H1 (cell line): ENCODE results near the gene ADARB2. TPM values are rescaled to one million over a fixed set of nuclear protein-coding genes. Genes with fewer than 3 reads are reported as not detected.

ENCODE experiments used
- CTCF ChIA-PET: fragments of 300-600 bp; sonication (Branson Sonifier 250); formaldehyde crosslinking; loops from one replicate; lab custom pipeline; 2021; ENCODE audit not compliant: partially characterized antibody; lab: Charles Lee
- POLR2A ChIA-PET: fragments of 300-600 bp; sonication (Branson Sonifier 250); formaldehyde crosslinking; loops from one replicate; lab custom pipeline; 2021; ENCODE audit warnings: inconsistent platforms; ENCODE audit not compliant: partially characterized antibody; lab: Charles Lee
- DNase-seq, 2 experiments: peaks; one replicate each; pipeline versions ENCODE4 v3.0.0 to v3.0.0-alpha.2; 2010 to 2022; ENCODE audit warnings: low spot score in 2 of 2, low read depth in 1 of 2, mixed read lengths in 1 of 2
- FAIRE-seq: peaks from 2 replicates; lab custom pipeline; 2011; peaks lifted over from hg19 to GRCh38; lab: Jason Lieb, UNC
- H2AFZ ChIP-seq: 2 replicates; pipeline ENCODE4 v1.8.1; 2012; ENCODE audit warnings: low read length, inconsistent platforms
- H2AK5ac ChIP-seq: 2 replicates; pipeline ENCODE4 v1.6.1; 2013; ENCODE audit warnings: low read depth, low read length
- H2BK120ac ChIP-seq: replicated peaks from 2 replicates; pipeline ENCODE3; 2013; ENCODE audit warnings: low read depth, low read length, inconsistent platforms
- H2BK12ac ChIP-seq: 2 replicates; pipeline ENCODE4 v1.6.1; 2013; ENCODE audit warnings: low read depth, low read length
- H2BK15ac ChIP-seq: 2 replicates; pipeline ENCODE4 v1.6.1; 2013; ENCODE audit warnings: low read length
- H2BK20ac ChIP-seq: 2 replicates; pipeline ENCODE4 v1.6.1; 2013; ENCODE audit warnings: low read length
- H2BK5ac ChIP-seq: 2 replicates; pipeline ENCODE4 v1.6.1; 2013; ENCODE audit warnings: low read depth, low read length
- H3K14ac ChIP-seq: 2 replicates; pipeline ENCODE4 v1.6.1; 2013; ENCODE audit warnings: inconsistent platforms; ENCODE audit not compliant: insufficient read length
- H3K18ac ChIP-seq: 2 replicates; pipeline ENCODE4 v1.6.1; 2013; ENCODE audit warnings: low read length; ENCODE audit errors: extremely low read depth
- H3K23ac ChIP-seq: 2 replicates; pipeline ENCODE4 v1.6.1; 2013; ENCODE audit warnings: inconsistent platforms; ENCODE audit not compliant: insufficient read length
- H3K23me2 ChIP-seq: 2 replicates; pipeline ENCODE4 v1.6.1; 2013; ENCODE audit warnings: low read depth, low read length
- H3K27ac ChIP-seq: 2 replicates; pipeline ENCODE4 v1.6.1; 2011; ENCODE audit warnings: low read depth, low read length, inconsistent platforms
- H3K27me3 ChIP-seq, 4 experiments: replicated peaks in 1 of 4; 1 replicate in 1 of 4; 2 replicates in 3 of 4; pipeline versions ENCODE4 v1.6.1 to v1.8.1; 2011 to 2013; ENCODE audit warnings: low read length in 3 of 4, mild to moderate bottlenecking in 3 of 4, inconsistent platforms in 2 of 4, mixed read lengths in 2 of 4, moderate library complexity in 1 of 4; ENCODE audit not compliant: control insufficient read depth in 3 of 4, insufficient read depth in 3 of 4; ENCODE audit errors: extremely low read depth in 1 of 4
- H3K36me3 ChIP-seq, 4 experiments: 2 replicates each; pipeline versions ENCODE4 v1.6.1 to v1.8.1; 2011 to 2013; ENCODE audit warnings: mild to moderate bottlenecking in 4 of 4, low read length in 3 of 4, moderate library complexity in 2 of 4, control low read depth in 1 of 4, inconsistent platforms in 1 of 4; ENCODE audit not compliant: insufficient read depth in 4 of 4, control insufficient read depth in 2 of 4
- H3K4ac ChIP-seq: replicated peaks from 2 replicates; pipeline ENCODE3; 2013; ENCODE audit warnings: low read length, low read depth, mixed read lengths, inconsistent platforms; ENCODE audit not compliant: insufficient read length
- H3K4me1 ChIP-seq, 4 experiments: replicated peaks in 1 of 4; 1 replicate in 1 of 4; 2 replicates in 3 of 4; pipeline versions ENCODE4 v1.6.1 to v1.8.1; 2011 to 2013; ENCODE audit warnings: low read length in 3 of 4, inconsistent platforms in 2 of 4, mixed read lengths in 1 of 4; ENCODE audit not compliant: insufficient read depth in 4 of 4, control insufficient read depth in 3 of 4
- H3K4me2 ChIP-seq, 2 experiments: 2 replicates each; pipeline versions ENCODE4 v1.6.1 to v1.8.1; 2011 to 2013; ENCODE audit warnings: low read depth in 2 of 2, low read length in 2 of 2, control low read depth in 1 of 2, inconsistent platforms in 1 of 2, mild to moderate bottlenecking in 1 of 2; ENCODE audit not compliant: insufficient read depth in 1 of 2
- H3K4me3 ChIP-seq, 4 experiments: fragments of 200-600, 300-600 bp in 1 of 4; sonication (generic), shearing (Covaris generic), sonication (Bioruptor Twin) in 1 of 4; 2 replicates each; pipeline versions ENCODE4 v1.5.1 to v1.8.1; 2011 to 2016; ENCODE audit warnings: low read length in 4 of 4, low read depth in 3 of 4, control low read depth in 2 of 4, inconsistent platforms in 2 of 4, mild to moderate bottlenecking in 2 of 4, mixed read lengths in 1 of 4, moderate library complexity in 1 of 4; ENCODE audit not compliant: insufficient read depth in 2 of 4; ENCODE audit errors: extremely low read depth in 1 of 4
- H3K56ac ChIP-seq: replicated peaks from 2 replicates; pipeline ENCODE3; 2013; ENCODE audit warnings: low read depth, mild to moderate bottlenecking, mixed read lengths, low read length, inconsistent platforms; ENCODE audit not compliant: insufficient read length
- H3K79me1 ChIP-seq: 2 replicates; pipeline ENCODE4 v1.6.1; 2013; ENCODE audit warnings: low read depth, low read length, control low read depth
- H3K79me2 ChIP-seq, 2 experiments: 2 replicates each; pipeline versions ENCODE4 v1.6.1 to v1.8.1; 2012 to 2013; ENCODE audit warnings: low read length in 2 of 2, mild to moderate bottlenecking in 2 of 2, inconsistent platforms in 1 of 2; ENCODE audit not compliant: insufficient read depth in 2 of 2, control insufficient read depth in 1 of 2
- H3K9ac ChIP-seq, 4 experiments: replicated peaks in 1 of 4; 1 replicate in 1 of 4; 2 replicates in 3 of 4; pipeline versions ENCODE4 v1.6.1 to v1.8.1; 2011 to 2013; ENCODE audit warnings: low read depth in 3 of 4, low read length in 3 of 4, control low read depth in 2 of 4, mild to moderate bottlenecking in 2 of 4, moderate library complexity in 2 of 4, inconsistent platforms in 1 of 4; ENCODE audit errors: extremely low read depth in 1 of 4
- H3K9me3 ChIP-seq, 2 experiments: 2 replicates each; pipeline versions ENCODE4 v1.6.1 to v1.8.1; 2012 to 2013; ENCODE audit warnings: mild to moderate bottlenecking in 2 of 2, moderate library complexity in 2 of 2, control low read depth in 1 of 2, inconsistent platforms in 1 of 2, low read depth in 1 of 2, low read length in 1 of 2, mixed read lengths in 1 of 2; ENCODE audit not compliant: insufficient read depth in 2 of 2
- H4K20me1 ChIP-seq, 2 experiments: replicated peaks in 1 of 2; 2 replicates each; pipeline versions ENCODE3 to v1.8.1; 2011 to 2013; ENCODE audit warnings: inconsistent platforms in 2 of 2, low read length in 2 of 2, mild to moderate bottlenecking in 1 of 2; ENCODE audit not compliant: insufficient read depth in 2 of 2, control insufficient read depth in 1 of 2
- H4K5ac ChIP-seq: 2 replicates; pipeline ENCODE4 v1.6.1; 2013; ENCODE audit warnings: low read length, low read depth, mixed read lengths, inconsistent platforms; ENCODE audit not compliant: insufficient read length
- H4K8ac ChIP-seq: 2 replicates; pipeline ENCODE4 v1.8.0; 2013; ENCODE audit warnings: mild to moderate bottlenecking, moderate library complexity, low read length, inconsistent platforms; ENCODE audit not compliant: insufficient read depth; ENCODE audit errors: extremely low read depth
- H4K91ac ChIP-seq: replicated peaks from 2 replicates; pipeline ENCODE3; 2013; ENCODE audit warnings: low read length, mixed read lengths, inconsistent platforms; ENCODE audit not compliant: insufficient read length
- BACH1 ChIP-seq: IDR thresholded peaks from 2 replicates; pipeline ENCODE4 v1.6.1; 2012; ENCODE audit warnings: low read length, improper control_type of control experiment
- BRCA1 ChIP-seq: IDR thresholded peaks from 2 replicates; pipeline ENCODE4 v1.6.1; 2012; ENCODE audit warnings: low read depth, low read length, improper control_type of control experiment
- CHD1 ChIP-seq: IDR thresholded peaks from 2 replicates; pipeline ENCODE4 v1.6.1; 2012; ENCODE audit warnings: low read depth, low read length, improper control_type of control experiment
- FOSL1 ChIP-seq: IDR thresholded peaks from 2 replicates; pipeline ENCODE4 v1.6.1; 2011; ENCODE audit warnings: mild to moderate bottlenecking, low read depth, low read length, moderate library complexity; ENCODE audit not compliant: insufficient read depth
- HDAC2 ChIP-seq, 2 experiments: fragments of 300-600 bp in 1 of 2; sonication (generic) in 1 of 2; IDR thresholded peaks; 2 replicates each; pipeline ENCODE4 v1.6.1; 2011 to 2012; ENCODE audit warnings: low read depth in 2 of 2, low read length in 2 of 2, mild to moderate bottlenecking in 2 of 2, moderate library complexity in 2 of 2, borderline replicate concordance in 1 of 2, inconsistent platforms in 1 of 2
- KDM4A ChIP-seq: IDR thresholded peaks from one replicate; pipeline ENCODE4 v1.7.1; 2012; ENCODE audit warnings: low read depth, mild to moderate bottlenecking, moderate library complexity, low read length, inconsistent platforms; ENCODE audit not compliant: severe bottlenecking
- NANOG ChIP-seq: IDR thresholded peaks from 2 replicates; pipeline ENCODE4 v1.6.1; 2011; ENCODE audit warnings: low read length, low read depth, mild to moderate bottlenecking, inconsistent platforms; ENCODE audit not compliant: insufficient read depth, poor library complexity, severe bottlenecking
- SIRT6 ChIP-seq: IDR thresholded peaks from one replicate; pipeline ENCODE4 v1.7.1; 2012; ENCODE audit warnings: low read length, inconsistent platforms
- TAF1 ChIP-seq: IDR thresholded peaks from 2 replicates; pipeline ENCODE4 v1.6.1; 2011; ENCODE audit warnings: mild to moderate bottlenecking, low read depth, low read length
- YY1 ChIP-seq: IDR thresholded peaks from 2 replicates; pipeline ENCODE4 v1.6.1; 2011; ENCODE audit warnings: low read depth, mild to moderate bottlenecking, low read length
- WGBS, 2 experiments: shearing (Covaris generic) in 1 of 2; methylation state at CpG; one replicate each; pipeline versions ENCODE4 v1.1.6 to v1.1.7; 2013 to 2015; ENCODE audit warnings: low lambda C conversion rate in 2 of 2, mixed read lengths in 2 of 2, inconsistent platforms in 1 of 2, low coverage in 1 of 2, missing lambda C conversion rate in 1 of 2; ENCODE audit not compliant: insufficient replicate concordance in 2 of 2, insufficient coverage in 1 of 2, insufficient read length in 1 of 2; ENCODE audit errors: extremely low coverage in 1 of 2, missing lambda C conversion rate in 1 of 2; 5-methylcytosine and 5-hydroxymethylcytosine counted together
- polyA plus RNA-seq, 7 experiments: library from polyadenylated mRNA; depleted of rRNA in 3 of 7; stranded (reverse) in 5 of 7; unstranded in 2 of 7; fragments of >200 nt in 5 of 7; fragments of 200-250 nt in 2 of 7; gene quantifications; 1 replicate in 5 of 7; 2 replicates in 1 of 7; 4 replicates in 1 of 7; pipeline versions ENCODE4 v1.2.1 to v1.2.3, GENCODE V29; 2011 to 2013; ENCODE audit warnings: missing spikeins in 2 of 7, mixed read lengths in 2 of 7
- total RNA-seq: library from RNA; stranded (reverse); fragmentation: NEBNext Ultra II Directional; extraction: Animal tissue kit (Norgen Biotek cat#: 25700); gene quantifications from 2 replicates; pipeline ENCODE4 v1.2.1, GENCODE V29; 2021
- TF ChIP-seq, protein P1 (sequence below): IDR thresholded peaks from 2 replicates; pipeline ENCODE4 v1.6.1; 2011; ENCODE audit warnings: low read depth, mild to moderate bottlenecking, low read length; ENCODE audit not compliant: insufficient read depth

The ADARB2 gene
- total and polyA plus RNA-seq, 2 of the 8 experiments (the other 6 are each of a cell fraction or from before 2014, with no cell fraction given) = 2.2 to 2.8 TPM

DNA sequence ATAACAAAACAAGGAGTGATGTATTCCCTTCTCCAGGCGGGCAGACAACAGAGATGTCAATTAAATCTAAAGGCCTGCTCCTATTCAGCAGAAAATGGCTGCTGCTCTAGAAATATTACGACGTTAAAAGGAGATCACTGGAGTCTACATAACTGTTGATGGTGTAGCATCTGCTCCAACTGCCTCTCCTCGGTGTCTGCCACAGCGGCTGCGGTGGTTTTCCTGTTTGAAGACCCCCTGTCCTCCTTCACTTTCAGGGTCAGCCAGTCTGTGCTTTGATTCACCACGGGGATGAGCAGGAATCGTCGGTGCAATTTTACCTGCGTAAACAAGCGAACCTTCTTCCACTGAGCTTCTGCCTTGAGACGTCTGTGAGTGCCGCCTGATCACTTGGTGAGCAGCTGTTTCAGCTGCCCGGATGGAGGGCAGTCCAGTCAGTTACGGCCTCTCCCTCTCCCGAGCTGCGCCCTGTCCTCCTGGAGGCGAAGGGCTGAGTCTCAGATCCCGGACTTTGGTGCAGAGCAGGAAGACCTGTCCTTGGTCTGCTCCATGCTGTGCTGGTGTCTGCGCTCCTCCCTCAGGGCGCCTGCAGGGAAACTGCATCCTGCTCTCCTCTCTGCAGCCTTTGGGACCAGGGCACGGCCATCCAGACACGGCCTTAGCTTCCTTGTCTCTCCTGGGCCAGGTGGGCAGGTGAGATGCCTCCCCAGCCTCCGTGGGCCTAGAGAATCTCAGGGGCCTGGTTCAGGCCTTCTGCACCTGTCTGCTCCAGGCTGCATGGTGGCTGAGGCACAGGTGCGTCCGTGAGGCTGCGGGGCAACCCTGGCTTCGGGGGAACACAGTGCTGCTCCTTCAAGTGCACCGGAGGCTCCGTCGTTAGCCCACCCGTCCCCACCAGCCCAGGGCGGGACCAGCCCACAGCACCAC, 326.6 kb downstream of the ADARB2 start:
- H3K79me1 ChIP-seq = no peaks in the 10 kb centered on the region; the same call in 1 of the 2 replicates
- H3K9ac ChIP-seq = no peak overlapping the region
- H2BK5ac ChIP-seq = no peak overlapping the region
- H3K4me1 ChIP-seq = peaks cover 0 to 3% (median 0%) of the 10 kb centered on the region in 4 experiments; a peak in 1 of 7 replicates
- H2BK120ac ChIP-seq = no peak overlapping the region
- no peak overlapping the region for H2AFZ ChIP-seq
- no peak overlapping the region for H3K27ac ChIP-seq
- no peaks in the 10 kb centered on the region for H3K79me2 ChIP-seq
- H2BK12ac ChIP-seq = no peak overlapping the region
- H4K91ac ChIP-seq = no peak overlapping the region
- H4K5ac ChIP-seq = no peak overlapping the region
- POLR2A ChIA-PET = no interaction called here
- H2AK5ac ChIP-seq = no peak overlapping the region
- no peak for FAIRE-seq
- no peak overlapping the region for H2BK15ac ChIP-seq
- H3K18ac ChIP-seq = no peak overlapping the region
- no peak overlapping the region for H3K4ac ChIP-seq
- no peaks in the 10 kb centered on the region for H3K36me3 ChIP-seq
- CTCF ChIA-PET = interaction anchor here (0.5 to 1.9 kb wide), 5 partner anchors 10 to 1685 kb away, joined by 3 to 5 read pairs (median 3); no protein-coding TSS in a partner anchor
- H3K9me3 ChIP-seq = no peaks in the 10 kb centered on the region
- no peak overlapping the region for H3K14ac ChIP-seq
- H2BK20ac ChIP-seq = no peak overlapping the region
- DNase-seq = no peak
- no peak overlapping the region for H3K4me3 ChIP-seq
- no peak overlapping the region for H3K56ac ChIP-seq
- H3K23ac ChIP-seq = no peak overlapping the region
- WGBS, 2 experiments = 89% methylated on average over 33 of the region's 33 CpGs; no CpG with 5 or more reads in 1 of the 2 experiments
- H3K27me3 ChIP-seq = no peaks in the 10 kb centered on the region; a peak in 1 of 7 replicates
- H3K4me2 ChIP-seq = no peak overlapping the region
- no peaks in the 10 kb centered on the region for H4K20me1 ChIP-seq
- no peak overlapping the region for H4K8ac ChIP-seq
- peaks cover 7% of the 10 kb centered on the region; the same call in 1 of the 2 replicates for H3K23me2 ChIP-seq
- no peak for TF ChIP-seq BRCA1
- no peak for TF ChIP-seq YY1
- no peak for TF ChIP-seq BACH1
- TF ChIP-seq HDAC2 (IDR thresholded peaks at IDR 0.05; ENCODE audit: borderline replicate concordance in 1 of 2, low read depth in 2 of 2, low read length in 2 of 2) = no peak
- TF ChIP-seq KDM4A = no peak
- no peak for TF ChIP-seq SIRT6
- no peak for TF ChIP-seq NANOG
- no peak for TF ChIP-seq TAF1
- TF ChIP-seq, protein P1, sequence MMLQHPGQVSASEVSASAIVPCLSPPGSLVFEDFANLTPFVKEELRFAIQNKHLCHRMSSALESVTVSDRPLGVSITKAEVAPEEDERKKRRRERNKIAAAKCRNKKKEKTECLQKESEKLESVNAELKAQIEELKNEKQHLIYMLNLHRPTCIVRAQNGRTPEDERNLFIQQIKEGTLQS = no peak
- TF ChIP-seq FOSL1 = no peak
- TF ChIP-seq CHD1 = no peak
